HepG2 (cell line): ENCODE results near the gene SNUPN. TPM values are rescaled to one million over a fixed set of nuclear protein-coding genes. Genes with fewer than 3 reads are reported as not detected.

Source experiments
- ARID4A ChIP-seq: sonication (generic); formaldehyde crosslinking; IDR thresholded peaks from 2 replicates; pipeline ENCODE4 v1.5.0; 2020; ENCODE audit warnings: mild to moderate bottlenecking, missing genetic modification reagents, borderline replicate concordance
- ASH2L ChIP-seq: fragments of 300-600, 200-600 bp; sonication (generic); IDR thresholded peaks from 2 replicates; pipeline ENCODE4 v1.7.0; 2017; ENCODE audit warnings: low read depth, mild to moderate bottlenecking, moderate library complexity, mixed read lengths, low read length; ENCODE audit not compliant: insufficient read length
- CBX1 ChIP-seq: IDR thresholded peaks from one replicate; pipeline ENCODE4 v1.6.1; 2016; ENCODE audit warnings: antibody characterized with exemption, low read depth
- CHD4 ChIP-seq: fragments of 200-600 bp; sonication (generic); IDR thresholded peaks from 2 replicates; pipeline ENCODE4 v1.7.0; 2017; ENCODE audit warnings: mild to moderate bottlenecking, low read length, borderline replicate concordance
- ERF ChIP-seq: IDR thresholded peaks from 2 replicates; pipeline ENCODE4 v1.6.1; 2018; ENCODE audit warnings: missing biosample characterization, missing genetic modification reagents
- FOXJ3 ChIP-seq: sonication (generic); formaldehyde crosslinking; IDR thresholded peaks from 2 replicates; pipeline ENCODE4 v1.4.0; 2020; ENCODE audit warnings: missing genetic modification reagents, mild to moderate bottlenecking, borderline replicate concordance
- HOXA7 ChIP-seq: sonication (generic); formaldehyde crosslinking; IDR thresholded peaks from 2 replicates; pipeline ENCODE4 v1.8.1; 2022; ENCODE audit warnings: mild to moderate bottlenecking, missing genetic modification reagents, moderate library complexity
- KDM4B ChIP-seq: sonication (generic); formaldehyde crosslinking; IDR thresholded peaks from 2 replicates; pipeline ENCODE4 v1.4.0; 2020; ENCODE audit warnings: missing genetic modification reagents
- KLF12 ChIP-seq: sonication (generic); formaldehyde crosslinking; IDR thresholded peaks from 2 replicates; pipeline ENCODE4 v1.4.0; 2020; ENCODE audit warnings: missing genetic modification reagents, borderline replicate concordance
- MEF2D ChIP-seq: sonication (generic); formaldehyde crosslinking; IDR thresholded peaks from 2 replicates; pipeline ENCODE4 v1.5.1; 2020; ENCODE audit warnings: mild to moderate bottlenecking, missing genetic modification reagents
- SAP130 ChIP-seq: IDR thresholded peaks from 2 replicates; pipeline ENCODE4 v1.6.1; 2016; ENCODE audit warnings: low read depth
- SOX13 ChIP-seq, 3 experiments: fragments of 450-650 bp in 1 of 3; sonication (generic) in 1 of 3; formaldehyde crosslinking in 1 of 3; IDR thresholded peaks in 2 of 3; conservative IDR thresholded peaks in 1 of 3; 2 replicates each; pipeline versions ENCODE4 v1.5.0 to v1.6.1; 2016 to 2020; ENCODE audit warnings: antibody characterized with exemption in 1 of 3, mild to moderate bottlenecking in 1 of 3, missing compliant biosample characterization in 1 of 3, missing genetic modification reagents in 1 of 3, moderate library complexity in 1 of 3
- SYNCRIP ChIP-seq: fragments of 200-400 bp; formaldehyde crosslinking; IDR thresholded peaks from 2 replicates; pipeline ENCODE4 v1.6.1; 2018; ENCODE audit warnings: mild to moderate bottlenecking, low read depth, low read length; ENCODE audit not compliant: insufficient read depth
- TAF1 ChIP-seq: sonication (generic); formaldehyde crosslinking; IDR thresholded peaks from 2 replicates; pipeline ENCODE4 v1.4.0; 2020; ENCODE audit warnings: missing genetic modification reagents
- TEAD2 ChIP-seq: sonication (generic); formaldehyde crosslinking; IDR thresholded peaks from 2 replicates; pipeline ENCODE4 v1.9.0; 2021; ENCODE audit warnings: missing genetic modification reagents
- XRCC5 ChIP-seq: fragments of 200-400 bp; formaldehyde crosslinking; optimal IDR thresholded peaks from 2 replicates; pipeline ENCODE3; 2017; ENCODE audit warnings: mild to moderate bottlenecking, low read length
- ZNF207 ChIP-seq: fragments of 450-650 bp; IDR thresholded peaks from 2 replicates; pipeline ENCODE4 v1.6.1; 2016; ENCODE audit warnings: antibody characterized with exemption, borderline replicate concordance
- ZNF280D ChIP-seq: sonication (generic); formaldehyde crosslinking; IDR thresholded peaks from 2 replicates; pipeline ENCODE4 v1.5.1; 2020; ENCODE audit warnings: mild to moderate bottlenecking, missing genetic modification reagents
- ZNF44 ChIP-seq: sonication (generic); formaldehyde crosslinking; IDR thresholded peaks from 2 replicates; pipeline ENCODE4 v1.5.1; 2020; ENCODE audit warnings: mild to moderate bottlenecking, missing genetic modification reagents
- ZNF563 ChIP-seq: sonication (generic); formaldehyde crosslinking; IDR thresholded peaks from 2 replicates; pipeline ENCODE4 v1.8.0; 2022; ENCODE audit warnings: mild to moderate bottlenecking, moderate library complexity, missing genetic modification reagents
- ZNF788 ChIP-seq: sonication (generic); formaldehyde crosslinking; IDR thresholded peaks from 2 replicates; pipeline ENCODE4 v1.5.0; 2020; ENCODE audit warnings: mild to moderate bottlenecking, missing genetic modification reagents, borderline replicate concordance
- polyA plus RNA-seq, 8 experiments: library from polyadenylated mRNA; depleted of rRNA in 3 of 8; stranded (reverse) in 7 of 8; unstranded in 1 of 8; fragments of >200 nt; fragmentation: Illumina TruSeq in 4 of 8; extraction: Trizol in 4 of 8; gene quantifications; 2 replicates each; pipeline versions ENCODE4 v1.2.1 to v1.2.3, GENCODE V29; 2011 to 2016; ENCODE audit warnings: low read depth in 4 of 8, missing spikeins in 1 of 8, mixed read lengths in 1 of 8; ENCODE audit not compliant: insufficient read depth in 1 of 8
- total RNA-seq, 5 experiments: library from RNA; depleted of rRNA; stranded (reverse); fragments of >200 nt; fragmentation: Illumina TruSeq; extraction: Trizol; gene quantifications; 2 replicates each; pipeline ENCODE4 v1.2.3, GENCODE V29; 2016; ENCODE audit warnings: low read depth in 1 of 5

The SNUPN gene
- total and polyA plus RNA-seq, 2 of the 13 experiments (the other 11 are each of a cell fraction or from before 2014, with no cell fraction given): 9.0 to 16.4 TPM

GRCh38 chr15:75639709-75640482 is 14.4 kb upstream of the SNUPN start, which contains the start of gene IMP3 (continued):
- TF ChIP-seq TEAD2 (CRISPR knock-in tag) (no peak), FOXJ3 (CRISPR knock-in tag) (no peak; the same call in 1 of the 2 replicates), CBX1 (peak; percentile 49), ZNF788 (CRISPR knock-in tag) (peak; percentile 79), KLF12 (CRISPR knock-in tag) (peak; percentile 84; the same call in 1 of the 2 replicates), TAF1 (CRISPR knock-in tag) (peak; percentile 99), ERF (CRISPR knock-in tag) (peak; percentile 79; the same call in 1 of the 2 replicates), ZNF280D (CRISPR knock-in tag) (peak; percentile 85), KDM4B (CRISPR knock-in tag) (peak; percentile 66; the same call in 1 of the 2 replicates), ARID4A (CRISPR knock-in tag) (peak; percentile 97), ASH2L (peak; percentile 66), ZNF44 (CRISPR knock-in tag) (peak; percentile 86; the same call in 1 of the 2 replicates), SAP130 (peak; percentile 91), ZNF563 (CRISPR knock-in tag) (peak; percentile 76), MEF2D (CRISPR knock-in tag) (peak; percentile 60), HOXA7 (0 out of 2 replicates have a peak, but pooled peaks have one; percentile 59), ZNF207 (no peak), SOX13 (IDR thresholded peaks at IDR 0.05) (no peak; the same call in 1 of the 2 replicates), SOX13 (CRISPR knock-in tag; conservative IDR thresholded peaks at IDR 0.05 in 1 of 2, IDR thresholded peaks at IDR 0.05 in 1 of 2) (peak in 1 of 2 experiments; percentile 27; a peak in 2 of 4 replicates), CHD4 (no peak; the same call in 1 of the 2 replicates), SYNCRIP (no peak), XRCC5 (peak; percentile 12)
